NCI-H2227 treated with DMSO at 0.1 percent for 48 hours (cell line): Measurements from ENCODE around the gene PTPRT.

Experiments used
- DNase-seq: peaks from one replicate; lab custom pipeline; 2025; lab: John Stamatoyannopoulos, UW

Gene PTPRT

GRCh38 chr20:42611889-42612837, 577.5 kb downstream of the PTPRT start:
- no peak for DNase-seq

- no peak for DNase-seq
Observed at GRCh38 chr20:42611423-42611822, 578.3 kb downstream of the PTPRT start.

GRCh38 chr20:42610070-42610469, 579.6 kb downstream of the PTPRT start:
- no peak for DNase-seq

GRCh38 chr20:42609618-42610017, 580.1 kb downstream of the PTPRT start:
- no peak for DNase-seq

- no peak for DNase-seq
Observed at GRCh38 chr20:42604998-42605956, 584.4 kb downstream of the PTPRT start.

GRCh38 chr20:42603655-42604054, 586.1 kb downstream of the PTPRT start:
- DNase-seq, result no peak

GRCh38 chr20:42598581-42598980, 591.1 kb downstream of the PTPRT start:
- no peak for DNase-seq

- DNase-seq, result no peak
Observed at GRCh38 chr20:42595625-42596024, 594.1 kb downstream of the PTPRT start.

- no peak for DNase-seq
Observed at GRCh38 chr20:42594659-42595058, 595.0 kb downstream of the PTPRT start.

- DNase-seq, result no peak
Observed at GRCh38 chr20:42594011-42594410, 595.7 kb downstream of the PTPRT start.

GRCh38 chr20:42589976-42590639, 599.6 kb downstream of the PTPRT start:
- no peak for DNase-seq

- no peak for DNase-seq
Observed at GRCh38 chr20:42588847-42589246, 600.9 kb downstream of the PTPRT start.

GRCh38 chr20:42587427-42587826, 602.3 kb downstream of the PTPRT start:
- no peak for DNase-seq

- DNase-seq, result no peak
Observed at GRCh38 chr20:42581311-42581710, 608.4 kb downstream of the PTPRT start.

- DNase-seq, result no peak
Observed at GRCh38 chr20:42576167-42576566, 613.5 kb downstream of the PTPRT start.

GRCh38 chr20:42572320-42573016, 617.2 kb downstream of the PTPRT start:
- no peak for DNase-seq

GRCh38 chr20:42567409-42567808, 622.3 kb downstream of the PTPRT start:
- no peak for DNase-seq

GRCh38 chr20:42565235-42565995, 624.3 kb downstream of the PTPRT start:
- no peak for DNase-seq

GRCh38 chr20:42559665-42560064, 630.0 kb downstream of the PTPRT start:
- no peak for DNase-seq

GRCh38 chr20:42556575-42556974, 633.1 kb downstream of the PTPRT start:
- no peak for DNase-seq

GRCh38 chr20:42553374-42553773, 636.3 kb downstream of the PTPRT start:
- no peak for DNase-seq
